GM12872 (cell line): Measurements from ENCODE around the gene TRIM7.

Experiments
- TF ChIP-seq, protein P1 (sequence below): IDR thresholded peaks from 3 replicates; pipeline ENCODE4 v1.5.1; 2011; ENCODE audit warnings: low read depth, mild to moderate bottlenecking, low read length, moderate library complexity; ENCODE audit not compliant: insufficient read depth

Gene TRIM7

DNA sequence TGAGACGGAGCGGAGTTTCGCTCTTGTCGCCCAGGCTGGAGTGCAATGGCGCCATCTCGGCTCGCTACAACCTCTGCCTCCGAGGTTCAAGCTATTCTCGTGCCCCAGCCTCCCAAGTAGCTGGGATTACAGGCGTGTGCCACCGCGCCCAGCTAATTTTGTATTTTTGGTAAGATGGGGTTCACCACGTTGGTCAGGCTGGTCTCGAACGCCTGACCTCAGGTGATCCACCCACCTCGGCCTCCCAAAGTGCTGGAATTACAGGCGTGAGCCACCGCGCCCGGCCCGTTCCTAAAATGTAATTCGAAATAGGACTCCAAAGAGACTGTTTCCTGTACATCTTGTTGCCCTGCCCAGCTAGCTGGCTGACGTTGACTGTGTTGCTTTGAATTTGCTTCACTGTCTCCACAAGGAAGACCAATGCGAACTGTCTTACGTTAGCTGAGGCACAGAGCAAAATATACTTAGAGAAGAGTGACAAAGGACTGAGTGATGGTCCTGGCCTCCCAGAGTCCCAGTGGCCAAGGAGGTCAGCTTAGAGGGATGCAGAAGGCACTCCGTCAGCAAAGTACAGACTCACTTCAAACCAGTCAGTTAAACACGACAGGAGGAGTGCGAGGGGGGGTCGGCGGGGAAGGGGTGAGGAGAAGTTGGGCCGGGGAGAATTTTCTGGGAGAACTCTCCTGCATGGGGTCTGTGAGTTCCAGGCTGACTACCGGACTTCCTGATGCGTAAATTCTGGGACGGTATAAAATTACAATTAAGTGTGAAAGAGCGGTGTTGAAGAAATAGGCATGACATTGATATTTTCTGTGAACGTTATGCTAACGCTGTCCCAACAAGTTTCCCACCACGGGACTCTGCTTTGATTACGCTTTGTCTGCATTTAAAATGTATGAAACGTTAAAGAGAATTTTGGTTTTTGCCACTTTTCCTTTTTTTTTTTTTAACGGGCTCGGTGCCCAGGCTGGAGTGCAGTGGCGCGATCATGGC, 11.3 kb upstream of the TRIM7 start:
- TF ChIP-seq, protein P1, sequence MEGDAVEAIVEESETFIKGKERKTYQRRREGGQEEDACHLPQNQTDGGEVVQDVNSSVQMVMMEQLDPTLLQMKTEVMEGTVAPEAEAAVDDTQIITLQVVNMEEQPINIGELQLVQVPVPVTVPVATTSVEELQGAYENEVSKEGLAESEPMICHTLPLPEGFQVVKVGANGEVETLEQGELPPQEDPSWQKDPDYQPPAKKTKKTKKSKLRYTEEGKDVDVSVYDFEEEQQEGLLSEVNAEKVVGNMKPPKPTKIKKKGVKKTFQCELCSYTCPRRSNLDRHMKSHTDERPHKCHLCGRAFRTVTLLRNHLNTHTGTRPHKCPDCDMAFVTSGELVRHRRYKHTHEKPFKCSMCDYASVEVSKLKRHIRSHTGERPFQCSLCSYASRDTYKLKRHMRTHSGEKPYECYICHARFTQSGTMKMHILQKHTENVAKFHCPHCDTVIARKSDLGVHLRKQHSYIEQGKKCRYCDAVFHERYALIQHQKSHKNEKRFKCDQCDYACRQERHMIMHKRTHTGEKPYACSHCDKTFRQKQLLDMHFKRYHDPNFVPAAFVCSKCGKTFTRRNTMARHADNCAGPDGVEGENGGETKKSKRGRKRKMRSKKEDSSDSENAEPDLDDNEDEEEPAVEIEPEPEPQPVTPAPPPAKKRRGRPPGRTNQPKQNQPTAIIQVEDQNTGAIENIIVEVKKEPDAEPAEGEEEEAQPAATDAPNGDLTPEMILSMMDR: no peak

DNA sequence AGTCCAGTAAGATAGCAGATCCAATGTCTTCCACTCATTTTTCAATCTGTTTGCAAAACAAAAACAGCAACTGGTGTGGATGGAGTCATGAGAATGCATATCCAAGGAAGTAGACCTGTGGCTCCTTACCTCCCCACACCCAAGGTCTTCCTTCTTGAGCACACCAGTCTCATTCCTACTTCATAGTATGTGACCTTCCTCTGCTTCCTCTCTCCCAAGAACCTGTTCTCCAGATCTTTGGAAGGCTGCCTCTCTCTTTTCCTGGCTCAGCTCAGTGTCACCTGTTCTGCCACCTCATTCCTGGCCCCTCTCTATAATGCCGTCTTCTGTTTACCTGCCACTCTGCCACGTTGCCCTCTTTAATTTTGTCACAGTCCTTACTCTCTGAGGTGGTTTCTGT, 7.9 kb upstream of the TRIM7 start:
- TF ChIP-seq, protein P1: no peak

DNA sequence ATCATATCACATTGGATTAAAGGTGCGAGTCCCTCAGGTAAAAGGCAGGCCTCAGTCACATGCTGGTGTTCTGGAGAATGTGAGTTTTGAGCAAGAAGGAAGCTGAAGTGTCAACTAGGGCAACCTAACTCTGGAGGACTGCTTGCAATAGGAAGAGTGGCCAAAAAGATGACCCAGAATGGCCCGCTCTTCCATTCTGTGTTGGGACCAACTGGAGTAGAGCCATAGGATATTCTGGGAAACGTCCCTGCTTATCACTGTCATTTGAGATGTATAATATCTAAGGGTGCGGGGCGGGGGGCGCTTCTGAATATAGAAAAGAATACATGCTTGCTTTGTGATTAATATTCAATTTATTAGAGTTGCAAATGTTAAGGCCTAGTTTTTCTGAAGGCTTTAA, 7.1 kb upstream of the TRIM7 start:
- TF ChIP-seq, protein P1: no peak

DNA sequence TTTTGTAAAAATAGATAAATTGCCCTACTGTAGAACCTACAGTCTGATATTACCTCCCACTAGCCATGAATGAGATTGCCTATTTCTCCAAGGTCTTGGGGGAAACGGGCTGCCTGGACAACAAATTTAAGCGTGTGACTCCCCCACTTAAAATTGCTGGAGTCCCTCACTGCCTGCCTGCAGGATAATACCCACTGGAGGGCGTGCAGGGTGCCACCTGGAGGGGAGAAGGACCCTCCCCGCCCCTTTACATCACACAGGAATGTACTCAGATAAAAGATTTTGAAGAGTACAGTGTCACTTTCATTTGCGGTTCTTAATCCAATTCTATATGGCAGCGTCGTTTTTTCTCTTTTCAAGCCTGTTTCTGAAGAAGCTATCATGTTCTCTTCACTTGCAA, 6.2 kb upstream of the TRIM7 start:
- TF ChIP-seq, protein P1: 0 out of 3 replicates have a peak, but pooled peaks have one; percentile 4

DNA sequence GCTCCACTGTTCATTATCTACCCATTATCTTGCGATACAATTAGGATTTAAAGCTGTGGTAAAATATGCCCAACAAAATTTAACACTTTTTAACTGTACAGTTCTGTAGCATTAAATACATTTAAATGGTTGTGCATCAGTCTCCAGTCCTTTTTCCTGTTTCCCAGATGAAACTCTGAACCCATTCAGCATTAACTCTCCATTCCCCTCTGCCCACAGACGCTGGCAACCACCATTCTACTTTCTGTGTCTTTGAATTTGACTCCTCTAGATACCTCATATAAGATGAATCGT, 2.9 kb upstream of the TRIM7 start:
- TF ChIP-seq, protein P1: no peak

DNA sequence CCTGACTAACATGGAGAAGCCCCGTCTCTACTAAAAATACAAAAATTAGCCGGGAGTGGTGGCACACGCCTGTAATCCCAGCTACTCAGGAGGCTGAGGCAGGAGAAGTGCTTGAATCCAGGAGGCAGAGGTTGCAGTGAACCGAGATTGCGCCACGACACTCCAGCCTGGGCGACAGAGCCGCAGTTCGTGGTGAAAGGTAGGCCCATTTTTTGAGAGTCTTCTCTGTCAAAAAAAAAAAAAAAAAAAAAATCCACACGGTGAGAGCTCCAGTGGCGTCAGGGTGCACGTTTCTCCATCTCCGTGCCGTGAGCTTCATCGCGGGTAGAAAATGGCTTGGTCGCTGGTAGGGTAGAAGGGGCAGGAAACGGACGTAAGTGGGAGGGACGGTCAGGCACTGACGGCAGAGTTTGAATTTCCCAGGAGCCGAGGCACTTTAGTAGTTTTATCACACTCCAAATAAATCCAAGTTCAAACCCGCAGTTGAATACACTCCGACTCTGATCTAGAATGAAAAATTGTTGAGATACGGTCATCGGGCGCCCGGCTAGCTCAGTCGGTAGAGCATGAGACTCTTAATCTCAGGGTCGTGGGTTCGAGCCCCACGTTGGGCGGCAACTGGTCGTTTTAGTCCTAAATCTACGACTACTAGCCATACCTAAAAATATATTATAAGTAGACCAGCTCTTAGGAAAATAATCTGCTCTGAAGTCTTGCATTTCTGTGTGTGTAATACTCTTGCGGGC, 2.4 kb upstream of the TRIM7 start:
- TF ChIP-seq, protein P1: no peak
